BLaER1 treated with 17β-estradiol and CSF1 and Interleukin-3, amounts not matched to agents 10 nM and 100 nM (cell line): ENCODE data around the gene GNA14.

Experiments used
- H3K27ac ChIP-seq, 11 experiments: shearing (Covaris generic); formaldehyde crosslinking; 2 replicates each; pipeline ENCODE4 v1.8.1; 2022
- H3K27me3 ChIP-seq, 11 experiments: shearing (Covaris generic); formaldehyde crosslinking; 2 replicates each; pipeline ENCODE4 v1.8.1; 2022
- H3K36me3 ChIP-seq, 11 experiments: shearing (Covaris generic); formaldehyde crosslinking; 2 replicates each; pipeline ENCODE4 v1.8.1; 2022
- H3K4me1 ChIP-seq, 10 experiments: shearing (Covaris generic); formaldehyde crosslinking; 2 replicates each; pipeline ENCODE4 v1.8.1; 2022
- H3K4me2 ChIP-seq, 11 experiments: shearing (Covaris generic); formaldehyde crosslinking; 2 replicates each; pipeline ENCODE4 v1.8.1; 2022
- H3K4me3 ChIP-seq, 10 experiments: shearing (Covaris generic); formaldehyde crosslinking; 2 replicates each; pipeline ENCODE4 v1.8.1; 2022
- H3K9ac ChIP-seq, 11 experiments: shearing (Covaris generic); formaldehyde crosslinking; 2 replicates each; pipeline ENCODE4 v1.8.1; 2022
- H3K9me3 ChIP-seq, 11 experiments: shearing (Covaris generic); formaldehyde crosslinking; replicated peaks in 1 of 11; 2 replicates each; pipeline ENCODE4 v1.8.1; 2022
- H4K20me1 ChIP-seq, 11 experiments: shearing (Covaris generic); formaldehyde crosslinking; 2 replicates each; pipeline ENCODE4 v1.8.1; 2022
- Cebpa-rat ChIP-seq, 11 experiments: shearing (Covaris generic); IDR thresholded peaks; 2 replicates each; pipeline ENCODE4 v1.8.1; 2022

GNA14 gene

DNA sequence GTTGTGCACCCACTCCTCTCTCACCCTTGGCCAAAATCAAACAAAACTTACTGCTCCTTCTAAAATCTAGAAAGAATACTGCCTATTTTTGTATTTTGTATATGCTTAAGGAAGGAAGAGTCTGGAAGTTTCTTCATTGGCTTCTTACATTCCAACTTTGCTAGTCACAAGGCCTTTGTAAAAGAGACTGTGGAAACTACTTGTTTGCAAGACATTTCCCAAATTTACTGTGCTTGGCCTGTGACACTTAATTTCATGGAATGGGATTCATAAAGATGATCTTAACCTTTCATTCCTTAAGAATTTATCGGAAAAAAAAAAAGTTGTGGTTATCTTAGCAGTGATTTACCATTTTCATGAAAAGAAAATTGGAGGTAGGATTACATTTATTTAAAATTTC lies 261.9 kb downstream of the GNA14 start:
- no peak for TF ChIP-seq Cebpa-rat (IDR thresholded peaks at IDR 0.05)

DNA sequence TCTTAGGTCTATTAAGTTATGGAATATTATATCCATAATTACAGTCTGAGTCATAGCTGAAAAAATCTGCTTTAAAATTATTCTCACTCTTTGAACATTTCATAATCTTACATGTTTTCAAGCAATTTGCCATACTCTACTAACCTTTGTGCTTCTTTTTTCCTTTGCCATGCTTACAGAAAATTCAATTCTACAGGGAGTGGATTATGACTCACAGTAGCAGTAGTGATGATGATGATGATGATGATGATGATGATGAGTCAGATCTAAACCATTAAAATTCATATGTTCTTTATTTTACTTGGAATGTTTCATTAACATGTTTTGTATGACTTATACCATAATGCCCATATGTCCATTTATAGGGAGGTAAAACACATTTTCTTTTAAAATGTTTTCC lies 263.7 kb downstream of the GNA14 start:
- H3K4me1 ChIP-seq: no peaks in the 10 kb centered on the region
- H4K20me1 ChIP-seq: no peaks in the 10 kb centered on the region
- H3K36me3 ChIP-seq: peaks cover 14 to 50% (median 27%) of the 10 kb centered on the region in 11 experiments; a peak in 20 of 22 replicates
- no peak overlapping the region for H3K4me2 ChIP-seq
- peaks cover 0 to 9% (median 0%) of the 10 kb centered on the region in 11 experiments; a peak in 1 of 22 replicates for H3K9me3 ChIP-seq
- no peak overlapping the region for H3K4me3 ChIP-seq
- no peak overlapping the region for H3K9ac ChIP-seq
- TF ChIP-seq Cebpa-rat (IDR thresholded peaks at IDR 0.05): no peak
- no peaks in the 10 kb centered on the region for H3K27me3 ChIP-seq
- no peak overlapping the region for H3K27ac ChIP-seq

More for the DNA sequence above, 261.9 kb downstream of the GNA14 start:
- H4K20me1 ChIP-seq: no peaks in the 10 kb centered on the region
- H3K9me3 ChIP-seq: 0 out of 22 replicates have a peak, but pooled peaks cover 0 to under 1% (median 0%) of the 10 kb centered on the region in 11 experiments
- no peak overlapping the region for H3K27ac ChIP-seq
- H3K27me3 ChIP-seq: no peaks in the 10 kb centered on the region
- H3K9ac ChIP-seq: no peak overlapping the region
- H3K4me2 ChIP-seq: no peak overlapping the region
- H3K36me3 ChIP-seq: peaks cover 15 to 47% (median 22%) of the 10 kb centered on the region in 11 experiments; a peak in 19 of 22 replicates
- no peak overlapping the region for H3K4me3 ChIP-seq
- no peaks in the 10 kb centered on the region for H3K4me1 ChIP-seq

DNA sequence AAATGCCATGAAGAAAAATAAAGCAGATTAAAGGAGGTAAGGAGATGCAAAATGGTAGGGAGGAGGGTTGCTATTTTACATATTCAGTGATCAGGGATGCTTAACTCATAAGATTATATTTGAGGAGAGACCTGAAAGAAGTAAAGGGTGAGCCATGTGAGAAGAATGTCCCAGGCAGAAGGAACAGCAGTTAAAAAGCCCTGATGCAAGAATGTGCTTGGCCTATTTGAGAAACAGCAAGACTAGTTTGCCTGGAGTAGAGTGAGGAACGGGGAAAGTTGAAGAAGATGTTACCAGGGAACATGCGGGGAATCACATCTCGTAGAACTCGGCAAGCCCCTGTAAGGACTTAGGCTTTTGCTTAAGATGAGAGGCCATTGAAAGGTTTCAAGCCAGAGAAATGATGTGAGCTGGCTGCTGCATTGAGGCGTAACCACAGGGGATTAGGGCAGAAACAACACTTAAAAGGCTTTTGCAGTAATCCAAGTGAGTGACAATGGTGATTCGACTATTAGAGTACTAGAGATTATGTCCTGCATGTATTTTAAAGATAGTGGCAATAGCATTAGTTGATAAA lies 272.1 kb downstream of the GNA14 start:
- Histone ChIP-seq H4K20me1 (no peaks in the 10 kb centered on the region), H3K27ac (no peak overlapping the region)

DNA sequence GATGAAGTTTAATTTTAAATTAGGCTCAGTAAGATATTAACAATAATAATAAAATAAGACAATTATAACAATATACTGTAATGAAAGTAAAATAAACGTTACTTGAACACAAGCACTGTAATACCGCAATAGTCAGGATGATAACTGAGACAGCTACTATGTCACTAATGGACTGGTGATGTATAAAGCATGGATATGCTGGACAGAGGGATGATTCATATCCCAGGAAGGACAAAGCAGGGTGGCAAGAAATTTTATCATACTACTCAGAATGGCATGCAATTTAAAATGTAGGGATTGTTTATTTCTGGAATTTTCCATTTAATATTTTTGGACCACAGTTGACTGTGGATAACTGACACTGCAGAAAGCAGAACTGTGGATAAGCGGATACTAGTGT lies 273.9 kb downstream of the GNA14 start:
- Histone ChIP-seq H3K9ac (no peak overlapping the region), H3K9me3 (peaks cover 5 to 12% (median 8%) of the 10 kb centered on the region in 11 experiments; a peak in 19 of 22 replicates), H3K4me3 (no peak overlapping the region), H3K4me1 (no peaks in the 10 kb centered on the region), H4K20me1 (no peaks in the 10 kb centered on the region), H3K36me3 (peaks cover 17 to 32% (median 22%) of the 10 kb centered on the region in 11 experiments), H3K4me2 (no peak overlapping the region), H3K27me3 (no peaks in the 10 kb centered on the region), H3K27ac (no peak overlapping the region)
- no peak for TF ChIP-seq Cebpa-rat (IDR thresholded peaks at IDR 0.05)

More for the DNA sequence above, 272.1 kb downstream of the GNA14 start:
- Histone ChIP-seq H3K4me1 (no peaks in the 10 kb centered on the region), H3K9me3 (peaks cover 4 to 11% (median 4%) of the 10 kb centered on the region in 11 experiments; a peak in 19 of 22 replicates), H3K4me2 (no peak overlapping the region), H3K36me3 (peaks cover 11 to 30% (median 15%) of the 10 kb centered on the region in 11 experiments), H3K27me3 (no peaks in the 10 kb centered on the region), H3K9ac (no peak overlapping the region), H3K4me3 (no peak overlapping the region)
- TF ChIP-seq Cebpa-rat (IDR thresholded peaks at IDR 0.05): no peak
